ENCODE results near the gene KLF16.
"Not testable (repeated sequence)": the region's sequence is repeated elsewhere in the genome, so short reads cannot be mapped to it uniquely, and the experiment has no call there.

- TF ChIP-seq, protein P1, sequence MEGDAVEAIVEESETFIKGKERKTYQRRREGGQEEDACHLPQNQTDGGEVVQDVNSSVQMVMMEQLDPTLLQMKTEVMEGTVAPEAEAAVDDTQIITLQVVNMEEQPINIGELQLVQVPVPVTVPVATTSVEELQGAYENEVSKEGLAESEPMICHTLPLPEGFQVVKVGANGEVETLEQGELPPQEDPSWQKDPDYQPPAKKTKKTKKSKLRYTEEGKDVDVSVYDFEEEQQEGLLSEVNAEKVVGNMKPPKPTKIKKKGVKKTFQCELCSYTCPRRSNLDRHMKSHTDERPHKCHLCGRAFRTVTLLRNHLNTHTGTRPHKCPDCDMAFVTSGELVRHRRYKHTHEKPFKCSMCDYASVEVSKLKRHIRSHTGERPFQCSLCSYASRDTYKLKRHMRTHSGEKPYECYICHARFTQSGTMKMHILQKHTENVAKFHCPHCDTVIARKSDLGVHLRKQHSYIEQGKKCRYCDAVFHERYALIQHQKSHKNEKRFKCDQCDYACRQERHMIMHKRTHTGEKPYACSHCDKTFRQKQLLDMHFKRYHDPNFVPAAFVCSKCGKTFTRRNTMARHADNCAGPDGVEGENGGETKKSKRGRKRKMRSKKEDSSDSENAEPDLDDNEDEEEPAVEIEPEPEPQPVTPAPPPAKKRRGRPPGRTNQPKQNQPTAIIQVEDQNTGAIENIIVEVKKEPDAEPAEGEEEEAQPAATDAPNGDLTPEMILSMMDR (conservative IDR thresholded peaks at IDR 0.05), result not testable (repeated sequence)
- not testable (repeated sequence) for TF ChIP-seq EZH2 (IDR thresholded peaks at IDR 0.05; ENCODE audit: low read depth)
These were observed 22.2 kb upstream of the KLF16 start, which contains the start of gene ABHD17A for GRCh38 chr19:1885398-1886119.

Measured in PC-9 (cell line).